ENCODE measurements around the gene SHISA7. TPM values are rescaled to one million over a fixed set of nuclear protein-coding genes. Genes with fewer than 3 reads are reported as not detected.
"Not testable (repeated sequence)": the region's sequence is repeated elsewhere in the genome, so short reads cannot be mapped to it uniquely, and the experiment has no call there.

SHISA7 gene
- total and polyA plus RNA-seq, 7 donors: 0.04 to 0.41 (median 0.32) TPM; not detected in 3

DNA sequence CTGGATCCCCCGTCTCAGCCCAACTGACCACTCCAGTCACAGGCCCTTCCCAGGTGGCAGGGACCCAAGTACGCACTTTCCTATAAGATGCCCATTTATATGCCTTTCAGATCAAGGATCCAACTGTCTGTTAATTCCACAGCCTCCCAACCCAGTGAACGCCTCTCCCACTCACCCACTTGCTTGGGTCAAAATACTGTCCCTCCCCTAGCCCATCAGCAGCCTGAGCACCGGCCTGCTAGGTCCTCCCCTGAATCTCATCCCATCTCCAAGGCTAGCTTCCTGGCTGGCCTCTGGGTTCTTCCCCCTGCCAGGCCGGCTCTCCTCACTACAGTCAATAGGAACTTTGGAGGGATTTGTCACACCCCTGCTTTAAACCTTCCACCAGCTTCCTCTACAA, 37.5 kb downstream of the SHISA7 start:
- H3K36me3 ChIP-seq: peaks cover 21 to 50% (median 28%) of the 10 kb centered on the region in 4 donors
- TF ChIP-seq EP300 (IDR thresholded peaks at IDR 0.05) (no peak), POLR2A (IDR thresholded peaks at IDR 0.05) (no peak), POLR2AphosphoS5 (IDR thresholded peaks at IDR 0.05) (no peak)
- TF ChIP-seq, protein P1, sequence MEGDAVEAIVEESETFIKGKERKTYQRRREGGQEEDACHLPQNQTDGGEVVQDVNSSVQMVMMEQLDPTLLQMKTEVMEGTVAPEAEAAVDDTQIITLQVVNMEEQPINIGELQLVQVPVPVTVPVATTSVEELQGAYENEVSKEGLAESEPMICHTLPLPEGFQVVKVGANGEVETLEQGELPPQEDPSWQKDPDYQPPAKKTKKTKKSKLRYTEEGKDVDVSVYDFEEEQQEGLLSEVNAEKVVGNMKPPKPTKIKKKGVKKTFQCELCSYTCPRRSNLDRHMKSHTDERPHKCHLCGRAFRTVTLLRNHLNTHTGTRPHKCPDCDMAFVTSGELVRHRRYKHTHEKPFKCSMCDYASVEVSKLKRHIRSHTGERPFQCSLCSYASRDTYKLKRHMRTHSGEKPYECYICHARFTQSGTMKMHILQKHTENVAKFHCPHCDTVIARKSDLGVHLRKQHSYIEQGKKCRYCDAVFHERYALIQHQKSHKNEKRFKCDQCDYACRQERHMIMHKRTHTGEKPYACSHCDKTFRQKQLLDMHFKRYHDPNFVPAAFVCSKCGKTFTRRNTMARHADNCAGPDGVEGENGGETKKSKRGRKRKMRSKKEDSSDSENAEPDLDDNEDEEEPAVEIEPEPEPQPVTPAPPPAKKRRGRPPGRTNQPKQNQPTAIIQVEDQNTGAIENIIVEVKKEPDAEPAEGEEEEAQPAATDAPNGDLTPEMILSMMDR (IDR thresholded peaks at IDR 0.05): no peak
- 89 to 91% methylated on average over 5 of the region's 5 CpGs for WGBS, 2 donors
- peaks cover 0 to 22% (median 20%) of the 10 kb centered on the region in 4 donors for H3K4me1 ChIP-seq
- no peak overlapping the region for H3K27ac ChIP-seq
- no peak for DNase-seq
- peaks cover 0 to 1% (median 0%) of the 10 kb centered on the region in 4 donors for H3K9me3 ChIP-seq
- intact Hi-C loops (cut with DNase I): loop anchor here (5.0 to 10.0 kb wide), 2 partner anchors 99 to 1538 kb away; partner anchors contain the start of gene MYADM
- H3K27me3 ChIP-seq: no peaks in the 10 kb centered on the region
- H3K4me3 ChIP-seq: no peak overlapping the region

DNA sequence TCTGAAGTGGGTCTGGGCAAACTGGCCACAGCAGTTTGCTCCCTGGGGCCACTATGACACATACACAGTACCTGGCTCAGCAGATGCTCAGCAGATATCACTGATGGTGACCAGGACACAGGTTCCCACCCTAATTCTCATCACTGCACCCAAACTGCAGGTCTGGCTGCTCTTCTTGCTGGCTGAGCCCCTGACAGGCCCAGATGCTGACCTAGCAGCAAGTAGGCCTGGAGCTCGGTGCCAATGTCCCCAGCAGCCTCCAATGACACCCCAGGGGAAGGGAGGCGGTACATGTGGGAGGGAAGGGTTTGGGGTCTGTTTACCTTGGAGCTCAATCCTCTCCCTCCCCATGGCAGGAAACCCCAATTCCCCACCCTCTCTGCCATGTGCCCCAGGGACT, 40.6 kb downstream of the SHISA7 start:
- TF ChIP-seq POLR2AphosphoS5 (IDR thresholded peaks at IDR 0.05) (no peak), POLR2A (IDR thresholded peaks at IDR 0.05) (no peak), EP300 (IDR thresholded peaks at IDR 0.05) (no peak)
- TF ChIP-seq, protein P1 (IDR thresholded peaks at IDR 0.05): no peak
- Histone ChIP-seq H3K9me3 (no peaks in the 10 kb centered on the region), H3K4me3 (no peak overlapping the region), H3K4me1 (peaks cover 0 to 22% (median 18%) of the 10 kb centered on the region in 4 donors), H3K27me3 (no peaks in the 10 kb centered on the region), H3K27ac (no peak overlapping the region), H3K36me3 (peaks cover 25 to 54% (median 34%) of the 10 kb centered on the region in 4 donors)
- no peak for DNase-seq
- WGBS, 2 donors: 88 to 96% methylated on average over 2 of the region's 2 CpGs
- intact Hi-C loops (cut with DNase I): loop anchor here (10.0 kb wide), 1 partner anchor 102 kb away; no protein-coding TSS in a partner anchor

DNA sequence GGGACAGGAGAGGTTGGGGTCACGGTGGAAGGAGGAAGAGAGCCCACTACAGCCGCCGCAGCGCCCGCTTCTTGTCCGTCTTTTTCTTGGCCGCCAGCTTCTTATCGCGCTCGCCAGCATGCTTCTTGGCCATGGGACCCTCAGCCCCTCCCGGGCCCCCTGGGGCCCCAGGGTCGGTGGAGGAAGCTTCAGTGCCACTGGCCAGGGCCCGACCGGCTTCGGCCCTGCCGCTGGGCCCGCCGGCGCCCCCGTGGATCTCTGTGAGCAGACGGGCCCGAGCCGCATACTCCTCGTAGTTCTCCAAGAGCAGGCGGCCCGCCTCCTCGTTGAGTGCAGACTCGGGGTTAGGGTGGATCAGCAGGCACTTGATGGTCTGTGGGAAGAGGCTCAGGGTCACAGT, 41.7 kb downstream of the SHISA7 start:
- H3K27ac ChIP-seq, H3K27me3 ChIP-seq, H3K4me3 ChIP-seq, H3K9me3 ChIP-seq, DNase-seq: not testable (repeated sequence)
- intact Hi-C loops (cut with DNase I): loop anchor here (10.0 kb wide), 1 partner anchor 103 kb away; no protein-coding TSS in a partner anchor
- H3K4me1 ChIP-seq: peaks cover 0 to 11% (median 11%) of the 10 kb centered on the region in 4 donors
- H3K36me3 ChIP-seq: peaks cover 25 to 54% (median 34%) of the 10 kb centered on the region in 4 donors
- 92 to 94% methylated on average over 22 to 23 of the region's 28 CpGs for WGBS, 2 donors

DNA sequence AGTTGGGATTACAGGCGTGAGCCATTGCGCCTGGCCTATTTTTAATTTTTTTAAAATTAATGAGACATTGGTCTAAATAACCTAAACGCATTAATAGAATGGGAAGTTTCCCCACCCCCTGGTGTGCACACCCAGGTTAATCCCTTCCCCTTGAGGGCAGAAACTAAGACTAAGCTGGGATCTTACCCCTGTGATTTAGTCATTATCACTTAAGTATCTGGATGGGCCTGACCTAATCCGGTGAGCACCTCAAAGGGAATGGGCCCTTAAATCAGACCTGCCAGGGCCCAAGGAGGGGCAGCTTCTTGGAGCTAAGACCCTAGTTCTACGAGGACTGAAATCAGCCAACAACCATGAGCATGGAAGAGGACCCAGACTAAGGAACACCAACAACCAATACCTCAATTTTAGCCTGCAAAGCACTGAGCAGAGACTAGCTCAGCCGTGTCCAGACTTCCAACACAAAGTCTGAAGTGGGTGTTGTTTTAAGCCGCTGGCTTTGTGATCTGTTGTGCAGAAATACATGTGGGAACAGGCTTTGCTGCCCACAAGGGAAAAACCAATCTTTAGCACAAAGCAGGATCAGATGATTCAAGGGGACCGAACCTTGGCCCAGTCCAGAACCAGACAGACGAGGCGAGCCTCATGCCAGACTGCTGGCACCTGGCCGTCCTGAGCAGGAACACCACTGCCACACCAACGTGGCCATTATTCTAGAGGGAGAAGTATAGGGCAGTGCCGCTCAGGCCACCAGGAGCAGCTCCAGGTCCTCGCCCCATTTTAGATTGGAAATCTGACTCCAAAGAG, 42.6 kb downstream of the SHISA7 start:
- Histone ChIP-seq H3K27ac (no peak overlapping the region), H3K4me3 (no peak overlapping the region), H3K36me3 (peaks cover 25 to 49% (median 32%) of the 10 kb centered on the region in 4 donors), H3K9me3 (no peaks in the 10 kb centered on the region), H3K27me3 (no peaks in the 10 kb centered on the region), H3K4me1 (peaks cover 0 to 2% (median 2%) of the 10 kb centered on the region in 4 donors)
- intact Hi-C loops (cut with DNase I): loop anchor here (10.0 kb wide), 1 partner anchor 104 kb away; no protein-coding TSS in a partner anchor
- no peak for DNase-seq
- TF ChIP-seq, protein P1 (IDR thresholded peaks at IDR 0.05): no peak
- TF ChIP-seq POLR2A (IDR thresholded peaks at IDR 0.05): no peak
- no peak for TF ChIP-seq EP300 (IDR thresholded peaks at IDR 0.05)
- TF ChIP-seq POLR2AphosphoS5 (IDR thresholded peaks at IDR 0.05): no peak
- WGBS, 2 donors: 89% methylated on average over 14 of the region's 14 CpGs

DNA sequence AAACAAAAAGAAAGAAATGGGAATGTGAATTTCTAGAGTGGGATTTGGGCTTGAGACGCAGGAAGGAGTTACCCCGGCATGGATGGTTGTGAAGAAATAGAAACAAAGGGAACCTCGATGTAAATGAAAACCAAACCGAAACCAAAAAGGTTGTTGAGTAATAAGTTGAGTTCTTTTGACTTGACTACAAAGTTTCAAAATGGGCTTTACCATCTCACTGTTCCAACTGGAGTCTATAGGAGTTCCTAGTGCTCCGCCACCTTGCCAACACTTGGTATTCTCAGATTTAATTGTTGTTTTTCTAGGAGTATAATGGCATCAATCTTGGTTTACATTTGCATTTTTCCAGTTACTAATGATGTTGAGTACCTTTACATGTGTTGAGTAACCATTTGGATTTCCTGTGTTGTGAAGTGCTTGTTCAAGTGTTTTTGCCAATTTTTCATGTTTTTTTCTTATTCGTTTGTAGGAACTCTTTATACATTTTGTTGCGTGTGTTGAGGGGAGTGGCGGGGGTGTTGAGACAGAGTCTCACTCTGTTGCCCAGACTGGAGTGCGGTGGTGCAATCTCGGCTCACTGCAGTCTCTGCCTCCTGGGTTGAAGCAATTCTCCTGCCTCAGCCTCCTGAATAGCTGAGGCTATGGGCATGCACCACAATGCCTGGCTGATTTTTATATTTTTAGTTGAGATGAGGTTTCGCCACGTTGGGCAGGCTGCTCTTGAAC, 44.7 kb downstream of the SHISA7 start:
- no peaks in the 10 kb centered on the region for H3K9me3 ChIP-seq
- no peak overlapping the region for H3K27ac ChIP-seq
- no peak for DNase-seq
- 82% methylated on average over 12 of the region's 12 CpGs for WGBS, 2 donors
- H3K4me1 ChIP-seq: no peaks in the 10 kb centered on the region
- TF ChIP-seq EP300 (IDR thresholded peaks at IDR 0.05) (no peak), POLR2AphosphoS5 (IDR thresholded peaks at IDR 0.05) (no peak), POLR2A (IDR thresholded peaks at IDR 0.05) (no peak)
- TF ChIP-seq, protein P1 (IDR thresholded peaks at IDR 0.05): no peak
- H3K4me3 ChIP-seq: no peak overlapping the region
- intact Hi-C loops (cut with DNase I): no loop called here
- H3K36me3 ChIP-seq: peaks cover 17 to 36% (median 24%) of the 10 kb centered on the region in 4 donors
- no peaks in the 10 kb centered on the region for H3K27me3 ChIP-seq
